ENCODE measurements around the gene PTCD2. TPM values are rescaled to one million over a fixed set of nuclear protein-coding genes. Genes with fewer than 3 reads are reported as not detected.

PTCD2 gene
- total RNA-seq, 1 donor from 2014 or later: 12.1 TPM

- peaks cover 11% of the 10 kb centered on the region for H3K4me1 Mint-ChIP-seq (ENCODE audit: unreplicated experiment)
- no peak overlapping the region for H3K27ac Mint-ChIP-seq
- H3K27me3 Mint-ChIP-seq: no peaks in the 10 kb centered on the region
- peaks cover 19% of the 10 kb centered on the region for H3K36me3 Mint-ChIP-seq
- no peak overlapping the region for H3K4me3 Mint-ChIP-seq
- no peak for TF ChIP-seq CTCF (conservative IDR thresholded peaks at IDR 0.05)
- DNase-seq (ENCODE audit: extremely low spot score, unreplicated experiment): no peak
- no peaks in the 10 kb centered on the region for H3K9me3 Mint-ChIP-seq
Measured at GRCh38 chr5:72353046-72353445, 32.9 kb downstream of the PTCD2 start.

GRCh38 chr5:72355706-72356299 is 35.6 kb downstream of the PTCD2 start:
- no peak for DNase-seq (ENCODE audit: extremely low spot score, unreplicated experiment)
- peaks cover 20% of the 10 kb centered on the region for H3K36me3 Mint-ChIP-seq

GRCh38 chr5:72356361-72356760 is 36.2 kb downstream of the PTCD2 start:
- Mint-ChIP-seq H3K4me1 (ENCODE audit: unreplicated experiment) (peaks cover 11% of the 10 kb centered on the region), H3K4me3 (no peak overlapping the region), H3K36me3 (peaks cover 21% of the 10 kb centered on the region), H3K27ac (no peak overlapping the region), H3K9me3 (no peaks in the 10 kb centered on the region), H3K27me3 (no peaks in the 10 kb centered on the region)
- TF ChIP-seq CTCF (conservative IDR thresholded peaks at IDR 0.05): no peak
- no peak for DNase-seq (ENCODE audit: extremely low spot score, unreplicated experiment)

More at GRCh38 chr5:72355706-72356299, 35.6 kb downstream of the PTCD2 start:
- H3K4me3 Mint-ChIP-seq: no peak overlapping the region
- no peak overlapping the region for H3K27ac Mint-ChIP-seq
- no peaks in the 10 kb centered on the region for H3K9me3 Mint-ChIP-seq
- no peaks in the 10 kb centered on the region for H3K27me3 Mint-ChIP-seq
- peaks cover 11% of the 10 kb centered on the region for H3K4me1 Mint-ChIP-seq (ENCODE audit: unreplicated experiment)
- TF ChIP-seq CTCF (conservative IDR thresholded peaks at IDR 0.05): peak; percentile 66

- no peak overlapping the region for H3K27ac Mint-ChIP-seq
- peaks cover 4% of the 10 kb centered on the region for H3K4me1 Mint-ChIP-seq (ENCODE audit: unreplicated experiment)
Measured at GRCh38 chr5:72358925-72359324, 38.8 kb downstream of the PTCD2 start.

GRCh38 chr5:72359886-72360285 is 39.7 kb downstream of the PTCD2 start:
- Mint-ChIP-seq H3K27ac (no peak overlapping the region), H3K4me3 (no peak overlapping the region)
- TF ChIP-seq CTCF (conservative IDR thresholded peaks at IDR 0.05): no peak

More at GRCh38 chr5:72358925-72359324, 38.8 kb downstream of the PTCD2 start:
- Mint-ChIP-seq H3K9me3 (no peaks in the 10 kb centered on the region), H3K4me3 (no peak overlapping the region), H3K36me3 (peaks cover 30% of the 10 kb centered on the region), H3K27me3 (no peaks in the 10 kb centered on the region)
- no peak for TF ChIP-seq CTCF (conservative IDR thresholded peaks at IDR 0.05)
- no peak for DNase-seq (ENCODE audit: extremely low spot score, unreplicated experiment)

More at GRCh38 chr5:72359886-72360285, 39.7 kb downstream of the PTCD2 start:
- H3K9me3 Mint-ChIP-seq: no peaks in the 10 kb centered on the region
- peaks cover 30% of the 10 kb centered on the region for H3K36me3 Mint-ChIP-seq
- no peak for DNase-seq (ENCODE audit: extremely low spot score, unreplicated experiment)
- H3K27me3 Mint-ChIP-seq: no peaks in the 10 kb centered on the region
- H3K4me1 Mint-ChIP-seq (ENCODE audit: unreplicated experiment): peaks cover 4% of the 10 kb centered on the region
